ENCODE data around the gene CTSW.

The CTSW gene

DNA sequence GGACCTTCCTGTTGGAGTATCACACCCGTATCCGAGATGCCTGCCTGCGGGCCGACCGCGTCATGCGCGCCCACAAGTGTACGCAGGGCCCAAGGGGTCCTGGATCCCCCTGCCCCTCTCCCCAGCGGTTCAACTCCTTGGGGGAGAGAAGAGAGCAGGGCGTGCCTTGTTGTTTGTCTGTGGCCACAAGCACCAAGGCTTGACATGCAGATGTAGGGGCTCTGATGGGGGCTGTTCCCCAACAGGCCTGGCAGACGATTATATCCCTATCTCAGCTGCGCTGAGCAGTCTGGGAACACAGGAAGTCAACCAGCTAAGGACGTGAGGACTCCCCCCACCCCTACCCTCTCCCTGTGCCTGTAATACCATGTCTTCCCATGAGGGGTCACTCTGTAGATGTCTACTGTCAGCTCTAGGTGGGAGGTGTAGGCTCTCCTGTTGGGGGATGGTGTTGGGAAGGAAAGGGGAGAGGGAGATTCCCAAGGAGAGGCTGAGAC lies 28.5 kb upstream of the CTSW start:
- TF ChIP-seq CTCF (IDR thresholded peaks at IDR 0.05) = no peak
- intact Hi-C loops (cut with DNase I; ENCODE audit: low total_unique reads) = no loop called here
- Histone ChIP-seq H3K27ac (no peak overlapping the region), H3K27me3 (no peaks in the 10 kb centered on the region), H3K9me3 (peaks cover 0 to 4% (median 0%) of the 10 kb centered on the region in 3 donors), H3K36me3 (peaks cover 48 to 60% (median 59%) of the 10 kb centered on the region in 3 donors), H3K4me3 (no peak overlapping the region), H3K4me1 (peaks cover 0 to 22% (median 14%) of the 10 kb centered on the region in 4 donors)
- DNase-seq = peak in 1 of 2 donors; percentile 31

DNA sequence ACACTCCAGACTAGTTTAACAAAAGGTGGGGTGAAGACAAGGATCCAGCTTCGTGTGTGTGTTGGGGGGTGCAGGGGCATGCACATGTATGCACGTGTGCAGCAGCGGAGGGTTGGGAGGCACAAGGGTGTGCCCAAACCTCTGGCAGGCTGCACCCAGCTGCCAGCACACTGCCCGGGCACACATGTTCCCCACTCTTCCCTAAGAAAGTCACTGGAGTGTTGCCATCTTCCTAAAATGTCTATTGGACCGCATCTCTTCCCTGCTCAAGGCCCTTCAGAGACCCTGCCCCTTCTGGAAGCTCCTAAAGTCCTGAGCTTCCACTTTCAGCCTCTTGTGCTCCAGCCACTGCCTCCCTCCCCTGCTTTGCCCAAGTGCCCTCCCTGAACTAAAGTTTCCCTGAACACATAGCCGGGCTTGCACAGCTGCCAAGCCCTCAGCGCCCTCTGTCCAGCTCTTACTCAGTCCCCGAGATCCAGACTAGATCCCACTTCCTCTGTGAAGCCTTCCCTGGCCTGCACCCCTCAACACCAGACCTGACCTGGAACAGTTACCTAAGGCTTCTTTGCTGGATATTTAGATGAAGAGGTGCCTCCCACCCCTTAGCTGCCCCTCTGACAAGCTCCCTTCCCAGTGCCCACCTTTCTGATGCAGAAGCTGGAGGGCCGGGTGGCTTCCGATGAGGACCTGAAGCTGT lies 27.7 kb upstream of the CTSW start:
- peaks cover 48 to 62% (median 59%) of the 10 kb centered on the region in 3 donors for H3K36me3 ChIP-seq
- TF ChIP-seq CTCF (IDR thresholded peaks at IDR 0.05) = no peak

DNA sequence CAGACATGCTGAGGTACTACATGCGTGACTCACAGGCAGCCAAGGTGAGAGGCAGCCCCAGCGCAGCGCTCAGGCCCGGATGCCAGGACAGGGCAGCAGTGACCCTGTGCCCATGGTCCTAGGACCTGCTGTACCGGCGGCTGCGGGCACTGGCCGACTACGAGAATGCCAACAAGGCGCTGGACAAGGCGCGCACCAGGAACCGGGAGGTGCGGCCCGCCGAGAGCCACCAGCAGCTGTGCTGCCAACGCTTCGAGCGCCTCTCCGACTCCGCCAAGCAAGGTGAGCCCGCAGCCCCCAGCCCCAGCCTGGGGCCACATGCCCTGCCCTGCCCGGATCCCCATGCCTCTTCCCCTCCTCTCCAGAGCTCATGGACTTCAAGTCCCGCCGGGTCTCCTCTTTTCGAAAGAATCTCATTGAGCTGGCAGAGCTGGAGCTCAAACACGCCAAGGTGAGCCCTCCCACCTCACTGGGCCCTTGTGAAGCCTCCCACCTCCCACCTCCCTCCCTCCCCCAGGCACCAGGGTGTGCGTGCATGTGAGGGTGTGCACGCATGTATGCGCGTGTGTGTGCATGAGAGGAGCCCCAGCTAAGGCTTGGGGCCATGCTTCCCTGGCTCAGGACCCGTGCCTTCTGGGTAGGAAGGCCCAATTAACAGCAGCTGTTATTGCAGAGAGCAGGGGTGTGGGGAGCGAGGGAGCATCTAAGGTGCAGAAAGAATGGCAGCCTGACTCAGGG lies 27.0 kb upstream of the CTSW start:
- DNase-seq = peak in 1 of 2 donors; percentile 64
- H3K36me3 ChIP-seq = peaks cover 48 to 62% (median 59%) of the 10 kb centered on the region in 3 donors
- no peak overlapping the region for H3K27ac ChIP-seq
- H3K9me3 ChIP-seq = peaks cover 0 to 4% (median 0%) of the 10 kb centered on the region in 3 donors
- H3K4me3 ChIP-seq = no peak overlapping the region
- intact Hi-C loops (cut with DNase I; ENCODE audit: low total_unique reads) = no loop called here
- no peaks in the 10 kb centered on the region for H3K27me3 ChIP-seq
- H3K4me1 ChIP-seq = peaks cover 0 to 29% (median 21%) of the 10 kb centered on the region in 4 donors
- TF ChIP-seq CTCF (IDR thresholded peaks at IDR 0.05) = no peak

More for the DNA sequence above, 27.7 kb upstream of the CTSW start:
- Histone ChIP-seq H3K4me3 (no peak overlapping the region), H3K27me3 (no peaks in the 10 kb centered on the region), H3K4me1 (peaks cover 0 to 29% (median 21%) of the 10 kb centered on the region in 4 donors), H3K9me3 (peaks cover 0 to 4% (median 0%) of the 10 kb centered on the region in 3 donors), H3K27ac (no peak overlapping the region)
- peak in 1 of 2 donors; percentile 54 for DNase-seq
- intact Hi-C loops (cut with DNase I; ENCODE audit: low total_unique reads) = no loop called here

- Histone ChIP-seq H3K4me1 (peaks cover 0 to 29% (median 21%) of the 10 kb centered on the region in 4 donors), H3K27ac (no peak overlapping the region), H3K9me3 (peaks cover 0 to 4% (median 0%) of the 10 kb centered on the region in 3 donors), H3K36me3 (peaks cover 48 to 62% (median 59%) of the 10 kb centered on the region in 3 donors), H3K27me3 (no peaks in the 10 kb centered on the region), H3K4me3 (no peak overlapping the region)
- TF ChIP-seq CTCF (IDR thresholded peaks at IDR 0.05) = no peak
- intact Hi-C loops (cut with DNase I; ENCODE audit: low total_unique reads) = no loop called here
- peak in 1 of 2 donors; percentile 49 for DNase-seq
These were observed 26.2 kb upstream of the CTSW start for GRCh38 chr11:65853246-65853979.

DNA sequence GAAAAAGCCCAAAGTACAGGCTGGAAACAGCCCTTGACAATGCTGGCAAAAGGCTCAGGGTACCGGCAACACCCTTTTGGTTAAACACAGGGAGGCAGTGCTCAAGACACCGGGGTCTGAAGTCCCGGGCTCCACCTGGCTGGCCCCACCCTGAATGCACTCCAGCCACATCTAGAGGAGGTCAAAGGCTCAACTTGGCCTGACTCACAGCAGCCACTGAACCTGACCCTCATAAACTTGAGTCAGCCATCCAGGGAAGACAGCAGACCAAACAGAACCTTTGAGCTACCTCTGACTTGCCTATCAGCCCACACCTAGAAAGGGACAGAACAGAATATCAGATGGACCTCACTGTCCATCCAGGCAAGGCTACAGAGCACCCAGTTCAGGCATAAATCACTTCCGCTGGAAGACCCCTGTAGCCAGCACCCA lies 25.5 kb upstream of the CTSW start:
- no peak overlapping the region for H3K27ac ChIP-seq
- DNase-seq = peak in 1 of 2 donors; percentile 57

More for the DNA sequence above, 25.5 kb upstream of the CTSW start:
- intact Hi-C loops (cut with DNase I; ENCODE audit: low total_unique reads) = no loop called here
- Histone ChIP-seq H3K36me3 (peaks cover 48 to 62% (median 59%) of the 10 kb centered on the region in 3 donors), H3K4me1 (peaks cover 0 to 29% (median 21%) of the 10 kb centered on the region in 4 donors), H3K27me3 (no peaks in the 10 kb centered on the region), H3K4me3 (no peak overlapping the region), H3K9me3 (peaks cover 0 to 4% (median 0%) of the 10 kb centered on the region in 3 donors)
- no peak for TF ChIP-seq CTCF (IDR thresholded peaks at IDR 0.05)

Measured in tibial artery (tissue), 4 donors.